HL-60 (cell line): ENCODE results near the gene EPS8.

Experiments
- DNase-seq, 2 experiments: peaks; one replicate each; pipeline ENCODE4 v3.0.0-alpha.2; 2010 to 2020; ENCODE audit warnings: low read depth in 1 of 2, low spot score in 1 of 2
- H3K27ac ChIP-seq: fragments of 250-450 bp; sonication (Bioruptor Pico); replicated peaks from 2 replicates; pipeline ENCODE4 v1.5.1; 2020; ENCODE audit warnings: mild to moderate bottlenecking, moderate library complexity
- H3K27me3 ChIP-seq: fragments of 250-450 bp; sonication (Bioruptor Pico); 2 replicates; pipeline ENCODE4 v1.5.1; 2021; ENCODE audit warnings: mild to moderate bottlenecking, moderate library complexity; ENCODE audit not compliant: insufficient read depth, poor library complexity, severe bottlenecking
- H3K4me3 ChIP-seq: replicated peaks from 2 replicates; pipeline ENCODE4 v1.5.1; 2011; ENCODE audit warnings: mild to moderate bottlenecking, control low read depth, low read length; ENCODE audit not compliant: insufficient read depth
- GABPA ChIP-seq: IDR thresholded peaks from 2 replicates; pipeline ENCODE4 v1.6.1; 2012; ENCODE audit warnings: low read depth
- POLR2AphosphoS5 ChIP-seq: IDR thresholded peaks from 2 replicates; pipeline ENCODE4 v1.6.1; 2012; ENCODE audit warnings: low read depth
- SPI1 ChIP-seq: IDR thresholded peaks from 2 replicates; pipeline ENCODE4 v1.6.1; 2012; ENCODE audit warnings: low read depth, mild to moderate bottlenecking, borderline replicate concordance
- TF ChIP-seq, protein P1 (sequence below): IDR thresholded peaks from 2 replicates; pipeline ENCODE4 v1.6.1; 2012; ENCODE audit warnings: low read depth; ENCODE audit not compliant: insufficient replicate concordance
- TF ChIP-seq, protein P2 (sequence below): IDR thresholded peaks from one replicate; pipeline ENCODE4 v1.5.1; 2011; ENCODE audit warnings: low read length, control low read depth, inconsistent platforms; ENCODE audit not compliant: insufficient read depth

The EPS8 gene

GRCh38 chr12:15770581-15770980 is 18.6 kb downstream of the EPS8 start:
- H3K27me3 ChIP-seq = no peaks in the 10 kb centered on the region
- H3K27ac ChIP-seq = no peak overlapping the region

DNA sequence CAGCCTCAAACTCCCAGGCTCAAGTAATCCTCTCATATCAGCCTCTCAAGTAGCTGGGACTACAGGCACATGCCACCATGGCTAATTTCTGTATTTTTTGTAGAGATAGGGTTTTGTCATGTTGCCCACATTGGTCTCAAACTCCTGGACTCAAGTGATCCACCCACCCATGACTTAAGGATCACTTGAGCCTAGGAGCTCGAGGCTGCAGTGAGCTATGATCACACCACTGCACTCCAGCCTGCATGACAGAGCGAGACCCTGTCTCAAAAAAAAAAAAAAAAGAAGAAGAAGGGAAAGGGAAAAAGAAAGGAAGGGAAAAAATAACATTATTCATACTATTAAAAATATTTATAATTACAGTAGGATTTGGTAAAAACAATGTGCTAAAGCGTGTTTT is 19.2 kb downstream of the EPS8 start:
- no peak for DNase-seq
- no peak overlapping the region for H3K27ac ChIP-seq
- TF ChIP-seq GABPA (no peak), POLR2AphosphoS5 (no peak)
- TF ChIP-seq, protein P1, sequence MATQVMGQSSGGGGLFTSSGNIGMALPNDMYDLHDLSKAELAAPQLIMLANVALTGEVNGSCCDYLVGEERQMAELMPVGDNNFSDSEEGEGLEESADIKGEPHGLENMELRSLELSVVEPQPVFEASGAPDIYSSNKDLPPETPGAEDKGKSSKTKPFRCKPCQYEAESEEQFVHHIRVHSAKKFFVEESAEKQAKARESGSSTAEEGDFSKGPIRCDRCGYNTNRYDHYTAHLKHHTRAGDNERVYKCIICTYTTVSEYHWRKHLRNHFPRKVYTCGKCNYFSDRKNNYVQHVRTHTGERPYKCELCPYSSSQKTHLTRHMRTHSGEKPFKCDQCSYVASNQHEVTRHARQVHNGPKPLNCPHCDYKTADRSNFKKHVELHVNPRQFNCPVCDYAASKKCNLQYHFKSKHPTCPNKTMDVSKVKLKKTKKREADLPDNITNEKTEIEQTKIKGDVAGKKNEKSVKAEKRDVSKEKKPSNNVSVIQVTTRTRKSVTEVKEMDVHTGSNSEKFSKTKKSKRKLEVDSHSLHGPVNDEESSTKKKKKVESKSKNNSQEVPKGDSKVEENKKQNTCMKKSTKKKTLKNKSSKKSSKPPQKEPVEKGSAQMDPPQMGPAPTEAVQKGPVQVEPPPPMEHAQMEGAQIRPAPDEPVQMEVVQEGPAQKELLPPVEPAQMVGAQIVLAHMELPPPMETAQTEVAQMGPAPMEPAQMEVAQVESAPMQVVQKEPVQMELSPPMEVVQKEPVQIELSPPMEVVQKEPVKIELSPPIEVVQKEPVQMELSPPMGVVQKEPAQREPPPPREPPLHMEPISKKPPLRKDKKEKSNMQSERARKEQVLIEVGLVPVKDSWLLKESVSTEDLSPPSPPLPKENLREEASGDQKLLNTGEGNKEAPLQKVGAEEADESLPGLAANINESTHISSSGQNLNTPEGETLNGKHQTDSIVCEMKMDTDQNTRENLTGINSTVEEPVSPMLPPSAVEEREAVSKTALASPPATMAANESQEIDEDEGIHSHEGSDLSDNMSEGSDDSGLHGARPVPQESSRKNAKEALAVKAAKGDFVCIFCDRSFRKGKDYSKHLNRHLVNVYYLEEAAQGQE = no peak

More at GRCh38 chr12:15770581-15770980, 18.6 kb downstream of the EPS8 start:
- no peak for TF ChIP-seq POLR2AphosphoS5
- TF ChIP-seq SPI1 = no peak
- TF ChIP-seq, protein P1 = no peak
- TF ChIP-seq, protein P2, sequence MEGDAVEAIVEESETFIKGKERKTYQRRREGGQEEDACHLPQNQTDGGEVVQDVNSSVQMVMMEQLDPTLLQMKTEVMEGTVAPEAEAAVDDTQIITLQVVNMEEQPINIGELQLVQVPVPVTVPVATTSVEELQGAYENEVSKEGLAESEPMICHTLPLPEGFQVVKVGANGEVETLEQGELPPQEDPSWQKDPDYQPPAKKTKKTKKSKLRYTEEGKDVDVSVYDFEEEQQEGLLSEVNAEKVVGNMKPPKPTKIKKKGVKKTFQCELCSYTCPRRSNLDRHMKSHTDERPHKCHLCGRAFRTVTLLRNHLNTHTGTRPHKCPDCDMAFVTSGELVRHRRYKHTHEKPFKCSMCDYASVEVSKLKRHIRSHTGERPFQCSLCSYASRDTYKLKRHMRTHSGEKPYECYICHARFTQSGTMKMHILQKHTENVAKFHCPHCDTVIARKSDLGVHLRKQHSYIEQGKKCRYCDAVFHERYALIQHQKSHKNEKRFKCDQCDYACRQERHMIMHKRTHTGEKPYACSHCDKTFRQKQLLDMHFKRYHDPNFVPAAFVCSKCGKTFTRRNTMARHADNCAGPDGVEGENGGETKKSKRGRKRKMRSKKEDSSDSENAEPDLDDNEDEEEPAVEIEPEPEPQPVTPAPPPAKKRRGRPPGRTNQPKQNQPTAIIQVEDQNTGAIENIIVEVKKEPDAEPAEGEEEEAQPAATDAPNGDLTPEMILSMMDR = no peak
- TF ChIP-seq GABPA = no peak
- H3K4me3 ChIP-seq = no peak overlapping the region
- no peak for DNase-seq

GRCh38 chr12:15769586-15769985 is 19.6 kb downstream of the EPS8 start:
- no peaks in the 10 kb centered on the region for H3K27me3 ChIP-seq
- no peak for DNase-seq
- no peak overlapping the region for H3K27ac ChIP-seq
- H3K4me3 ChIP-seq = no peak overlapping the region
- TF ChIP-seq SPI1 = no peak
- TF ChIP-seq, protein P1 = no peak
- TF ChIP-seq, protein P2 = no peak
- TF ChIP-seq POLR2AphosphoS5 = no peak
- no peak for TF ChIP-seq GABPA

More for the DNA sequence above, 19.2 kb downstream of the EPS8 start:
- Histone ChIP-seq H3K27me3 (no peaks in the 10 kb centered on the region), H3K4me3 (no peak overlapping the region)
